Measurements from ENCODE around the gene SLC30A3.

GRCh38 chr2:27288610-27289009, 25.8 kb upstream of the SLC30A3 start:
- TF ChIP-seq CTCF (IDR thresholded peaks at IDR 0.05; ENCODE audit: low read length) (no peak), EZH2phosphoT487 (IDR thresholded peaks at IDR 0.05; ENCODE audit: low read length) (no peak), EZH2 (optimal IDR thresholded peaks at IDR 0.05; ENCODE audit: low read depth, low read length) (no peak)

Data from MM.1S (cell line).